ENCODE measurements around the gene CSKMT.
"Not testable (repeated sequence)": the region's sequence is repeated elsewhere in the genome, so short reads cannot be mapped to it uniquely, and the experiment has no call there.

CSKMT gene

GRCh38 chr11:62680825-62681240 is 15.7 kb downstream of the CSKMT start:
- Histone ChIP-seq H3K36me3 (ENCODE audit: control insufficient read depth in 4 of 4, insufficient read depth in 4 of 4, low read length in 3 of 4) (peaks cover 2 to 20% (median 18%) of the 10 kb centered on the region in 4 experiments), H3K4me1 (ENCODE audit: control extremely low read depth in 1 of 4, control insufficient read depth in 4 of 4, insufficient read depth in 4 of 4, low read length in 3 of 4) (peaks cover 2 to 26% (median 16%) of the 10 kb centered on the region in 4 experiments), H3K4me3 (ENCODE audit: control insufficient read depth in 1 of 7, extremely low read depth in 1 of 7, insufficient read depth in 4 of 7, low read depth in 2 of 7, low read length in 6 of 7) (peak overlapping the region in 1 of 7 experiments; percentile 23), H3K27me3 (replicated peaks in 2 of 5; ENCODE audit: control insufficient read depth in 4 of 5, insufficient read depth in 5 of 5, low read length in 4 of 5) (no peaks in the 10 kb centered on the region), H3K27ac (ENCODE audit: insufficient read depth in 1 of 2, low read depth in 1 of 2, low read length in 2 of 2, poor library complexity in 1 of 2, severe bottlenecking in 2 of 2) (peak overlapping the region in 1 of 2 experiments; percentile 34), H3K9me3 (ENCODE audit: control extremely low read depth in 1 of 5, control insufficient read depth in 4 of 5, insufficient read depth in 2 of 5, low read depth in 1 of 5, low read length in 4 of 5) (no peaks in the 10 kb centered on the region)
- peak; percentile 65 to 81 (median 80) for DNase-seq
- ChIA-PET CTCF (interaction anchor here (0.7 to 3.3 kb wide), 25 partner anchors 9 to 256 kb away, joined by 3 to 98 read pairs (median 4); partner anchors contain the start of genes BSCL2, C11orf98, CSKMT and EML3), POLR2A (interaction anchor here (1.3 to 2.0 kb wide), 4 partner anchors 9 to 89 kb away, joined by 4 to 8 read pairs (median 6); partner anchors contain the start of genes GANAB, LBHD1, TUT1 and UQCC3)
- WGBS (ENCODE audit: insufficient coverage) = 34% methylated on average over 3 of the region's 4 CpGs

GRCh38 chr11:62682518-62682917 is 17.4 kb downstream of the CSKMT start:
- WGBS (ENCODE audit: insufficient coverage) = 94% methylated on average over 6 of the region's 7 CpGs
- no peak for DNase-seq
- POLR2A ChIA-PET = interaction anchor here (0.6 kb wide), 1 partner anchor 10 kb away, joined by 3 read pairs; the partner anchor contains the start of gene LBHD1
- CTCF ChIA-PET = interaction anchor here (2.9 to 3.3 kb wide), 2 partner anchors 10 to 41 kb away, joined by 9 to 98 read pairs; partner anchors contain the start of gene LRRN4CL
- Histone ChIP-seq H3K27me3 (replicated peaks in 2 of 5; ENCODE audit: control insufficient read depth in 4 of 5, insufficient read depth in 5 of 5, low read length in 4 of 5) (peaks cover 0 to 8% (median 0%) of the 10 kb centered on the region in 5 experiments), H3K9me3 (ENCODE audit: control extremely low read depth in 1 of 5, control insufficient read depth in 4 of 5, insufficient read depth in 2 of 5, low read depth in 1 of 5, low read length in 4 of 5) (no peaks in the 10 kb centered on the region), H3K27ac (ENCODE audit: insufficient read depth in 1 of 2, low read depth in 1 of 2, low read length in 2 of 2, poor library complexity in 1 of 2, severe bottlenecking in 2 of 2) (no peak overlapping the region), H3K4me1 (ENCODE audit: control extremely low read depth in 1 of 4, control insufficient read depth in 4 of 4, insufficient read depth in 4 of 4, low read length in 3 of 4) (peaks cover 2 to 28% (median 16%) of the 10 kb centered on the region in 4 experiments), H3K4me3 (ENCODE audit: control insufficient read depth in 1 of 7, extremely low read depth in 1 of 7, insufficient read depth in 4 of 7, low read depth in 2 of 7, low read length in 6 of 7) (no peak overlapping the region), H3K36me3 (ENCODE audit: control insufficient read depth in 4 of 4, insufficient read depth in 4 of 4, low read length in 3 of 4) (peaks cover 0 to 7% (median 3%) of the 10 kb centered on the region in 4 experiments)

- WGBS (ENCODE audit: insufficient coverage) = 40% methylated on average over 66 of the region's 74 CpGs
- POLR2A ChIA-PET = interaction anchor here (0.6 to 1.1 kb wide), 2 partner anchors 16 to 261 kb away, joined by 3 to 5 read pairs; partner anchors contain the start of genes LBHD1 and UQCC3
- Histone ChIP-seq H3K36me3 (ENCODE audit: control insufficient read depth in 4 of 4, insufficient read depth in 4 of 4, low read length in 3 of 4) (peaks cover 3 to 31% (median 20%) of the 10 kb centered on the region in 4 experiments), H3K27ac (ENCODE audit: insufficient read depth in 1 of 2, low read depth in 1 of 2, low read length in 2 of 2, poor library complexity in 1 of 2, severe bottlenecking in 2 of 2) (no peak overlapping the region), H3K9me3 (ENCODE audit: control extremely low read depth in 1 of 5, control insufficient read depth in 4 of 5, insufficient read depth in 2 of 5, low read depth in 1 of 5, low read length in 4 of 5) (no peaks in the 10 kb centered on the region), H3K4me1 (ENCODE audit: control extremely low read depth in 1 of 4, control insufficient read depth in 4 of 4, insufficient read depth in 4 of 4, low read length in 3 of 4) (peaks cover 0 to 12% (median 5%) of the 10 kb centered on the region in 4 experiments), H3K4me3 (ENCODE audit: control insufficient read depth in 1 of 7, extremely low read depth in 1 of 7, insufficient read depth in 4 of 7, low read depth in 2 of 7, low read length in 6 of 7) (peak overlapping the region in 3 of 7 experiments; percentile 19 to 60 (median 53)), H3K27me3 (replicated peaks in 2 of 5; ENCODE audit: control insufficient read depth in 4 of 5, insufficient read depth in 5 of 5, low read length in 4 of 5) (peaks cover 0 to 20% (median 2%) of the 10 kb centered on the region in 5 experiments)
- DNase-seq = peak in 1 of 3 donors; percentile 27
- CTCF ChIA-PET = interaction anchor here (0.9 to 1.3 kb wide), 5 partner anchors 13 to 76 kb away, joined by 3 to 4 read pairs (median 3); partner anchors contain the start of gene ZBTB3
Observed at GRCh38 chr11:62687508-62688396, 22.6 kb downstream of the CSKMT start.

GRCh38 chr11:62688491-62688890 is 23.4 kb downstream of the CSKMT start:
- 100% methylated on average over 1 of the region's 1 CpG for WGBS (ENCODE audit: insufficient coverage)
- CTCF ChIA-PET = interaction anchor here (1.3 to 8.7 kb wide), 2 partner anchors 8 to 13 kb away, joined by 4 to 98 read pairs; no protein-coding TSS in a partner anchor
- no peak overlapping the region for H3K27ac ChIP-seq (ENCODE audit: insufficient read depth in 1 of 2, low read depth in 1 of 2, low read length in 2 of 2, poor library complexity in 1 of 2, severe bottlenecking in 2 of 2)

GRCh38 chr11:62689421-62690183 is 24.5 kb downstream of the CSKMT start, which contains the start of gene LRRN4CL:
LRRN4CL (minus strand) TSS chr11:62689530; CDS start chr11:62688508, 1,022 bp downstream.
- DNase-seq = no peak
- POLR2A ChIA-PET = interaction anchor here (0.7 to 1.0 kb wide), 2 partner anchors 118 to 122 kb away, joined by 3 to 8 read pairs; no protein-coding TSS in a partner anchor
- peaks cover 3 to 43% (median 27%) of the 10 kb centered on the region in 4 experiments for H3K36me3 ChIP-seq (ENCODE audit: control insufficient read depth in 4 of 4, insufficient read depth in 4 of 4, low read length in 3 of 4)
- WGBS (ENCODE audit: insufficient coverage) = 88% methylated on average over 7 of the region's 11 CpGs
- no peaks in the 10 kb centered on the region for H3K9me3 ChIP-seq (ENCODE audit: control extremely low read depth in 1 of 5, control insufficient read depth in 4 of 5, insufficient read depth in 2 of 5, low read depth in 1 of 5, low read length in 4 of 5)
- H3K4me3 ChIP-seq (ENCODE audit: control insufficient read depth in 1 of 7, extremely low read depth in 1 of 7, insufficient read depth in 4 of 7, low read depth in 2 of 7, low read length in 6 of 7) = no peak within 1 kb of the TSS
- CTCF ChIA-PET = interaction anchor here (1.0 to 8.7 kb wide), 5 partner anchors 9 to 114 kb away, joined by 3 to 98 read pairs (median 5); partner anchors contain the start of gene EML3
- H3K27ac ChIP-seq (ENCODE audit: insufficient read depth in 1 of 2, low read depth in 1 of 2, low read length in 2 of 2, poor library complexity in 1 of 2, severe bottlenecking in 2 of 2) = no peak within 1 kb of the TSS
- peaks cover 0 to 20% (median 2%) of the 10 kb centered on the region in 5 experiments for H3K27me3 ChIP-seq (replicated peaks in 2 of 5; ENCODE audit: control insufficient read depth in 4 of 5, insufficient read depth in 5 of 5, low read length in 4 of 5)
- peaks cover 0 to 12% (median 5%) of the 10 kb centered on the region in 4 experiments for H3K4me1 ChIP-seq (ENCODE audit: control extremely low read depth in 1 of 4, control insufficient read depth in 4 of 4, insufficient read depth in 4 of 4, low read length in 3 of 4)

More at GRCh38 chr11:62688491-62688890, 23.4 kb downstream of the CSKMT start:
- Histone ChIP-seq H3K4me3 (ENCODE audit: control insufficient read depth in 1 of 7, extremely low read depth in 1 of 7, insufficient read depth in 4 of 7, low read depth in 2 of 7, low read length in 6 of 7) (peak overlapping the region in 1 of 7 experiments; percentile 53), H3K36me3 (ENCODE audit: control insufficient read depth in 4 of 4, insufficient read depth in 4 of 4, low read length in 3 of 4) (peaks cover 3 to 37% (median 25%) of the 10 kb centered on the region in 4 experiments), H3K9me3 (ENCODE audit: control extremely low read depth in 1 of 5, control insufficient read depth in 4 of 5, insufficient read depth in 2 of 5, low read depth in 1 of 5, low read length in 4 of 5) (no peaks in the 10 kb centered on the region), H3K27me3 (replicated peaks in 2 of 5; ENCODE audit: control insufficient read depth in 4 of 5, insufficient read depth in 5 of 5, low read length in 4 of 5) (peaks cover 0 to 20% (median 2%) of the 10 kb centered on the region in 5 experiments), H3K4me1 (ENCODE audit: control extremely low read depth in 1 of 4, control insufficient read depth in 4 of 4, insufficient read depth in 4 of 4, low read length in 3 of 4) (peaks cover 0 to 12% (median 5%) of the 10 kb centered on the region in 4 experiments)
- no peak for DNase-seq
- POLR2A ChIA-PET = interaction anchor here (0.7 kb wide), 1 partner anchor 123 kb away, joined by 3 read pairs; no protein-coding TSS in a partner anchor

- H3K27ac ChIP-seq (ENCODE audit: insufficient read depth in 1 of 2, low read depth in 1 of 2, low read length in 2 of 2, poor library complexity in 1 of 2, severe bottlenecking in 2 of 2); H3K4me3 ChIP-seq (ENCODE audit: control insufficient read depth in 1 of 7, extremely low read depth in 1 of 7, insufficient read depth in 4 of 7, low read depth in 2 of 7, low read length in 6 of 7); H3K4me1 ChIP-seq (ENCODE audit: control extremely low read depth in 1 of 4, control insufficient read depth in 4 of 4, insufficient read depth in 4 of 4, low read length in 3 of 4); H3K9me3 ChIP-seq (ENCODE audit: control extremely low read depth in 1 of 5, control insufficient read depth in 4 of 5, insufficient read depth in 2 of 5, low read depth in 1 of 5, low read length in 4 of 5); POLR2A ChIA-PET; H3K27me3 ChIP-seq (replicated peaks in 2 of 5; ENCODE audit: control insufficient read depth in 4 of 5, insufficient read depth in 5 of 5, low read length in 4 of 5); DNase-seq: not testable (repeated sequence)
- no CpG with 5 or more reads among the region's 4 CpGs for WGBS (ENCODE audit: insufficient coverage)
- H3K36me3 ChIP-seq (ENCODE audit: control insufficient read depth in 4 of 4, insufficient read depth in 4 of 4, low read length in 3 of 4) = peaks cover 3 to 46% (median 30%) of the 10 kb centered on the region in 4 experiments
- CTCF ChIA-PET = interaction anchor here (0.7 to 8.7 kb wide), 17 partner anchors 8 to 493 kb away, joined by 3 to 98 read pairs (median 9); partner anchors contain the start of genes BSCL2, GNG3, TUT1 and UQCC3
Observed at GRCh38 chr11:62693624-62694023, 28.5 kb downstream of the CSKMT start.
